ENCODE measurements around the gene HNF1A. TPM values are rescaled to one million over a fixed set of nuclear protein-coding genes. Genes with fewer than 3 reads are reported as not detected.
"Not testable (repeated sequence)": the region's sequence is repeated elsewhere in the genome, so short reads cannot be mapped to it uniquely, and the experiment has no call there.

Gene HNF1A
- total RNA-seq, 3 donors from 2014 or later, result 6.5 to 22.6 (median 14.4) TPM

GRCh38 chr12:120940799-120941198, 37.5 kb upstream of the HNF1A start:
- H3K4me1 ChIP-seq (ENCODE audit: low read depth), result no peaks in the 10 kb centered on the region
- no peaks in the 10 kb centered on the region for H3K36me3 ChIP-seq (ENCODE audit: low read depth)
- no peak overlapping the region for H3K4me3 ChIP-seq
- intact Hi-C loops (cut with DNase I, micrococcal nuclease), result no loop called here
- TF ChIP-seq CTCF (IDR thresholded peaks at IDR 0.05), result no peak
- ATAC-seq, result no peak
- no peak for DNase-seq
- no peaks in the 10 kb centered on the region for H3K9me3 ChIP-seq

GRCh38 chr12:120941412-120941811, 36.9 kb upstream of the HNF1A start:
- no peaks in the 10 kb centered on the region for H3K9me3 ChIP-seq
- H3K4me3 ChIP-seq, result no peak overlapping the region
- ATAC-seq (no peak), DNase-seq (no peak)
- intact Hi-C loops (cut with DNase I, micrococcal nuclease), result no loop called here
- no peak for TF ChIP-seq CTCF (IDR thresholded peaks at IDR 0.05)
- no peaks in the 10 kb centered on the region for H3K4me1 ChIP-seq (ENCODE audit: low read depth)
- no peaks in the 10 kb centered on the region for H3K36me3 ChIP-seq (ENCODE audit: low read depth)

GRCh38 chr12:120941846-120942405, 36.4 kb upstream of the HNF1A start:
- no peak for ATAC-seq
- Histone ChIP-seq H3K4me1 (ENCODE audit: low read depth) (no peaks in the 10 kb centered on the region), H3K9me3 (no peaks in the 10 kb centered on the region), H3K4me3 (no peak overlapping the region), H3K36me3 (ENCODE audit: low read depth) (no peaks in the 10 kb centered on the region)
- TF ChIP-seq CTCF (IDR thresholded peaks at IDR 0.05), result no peak
- intact Hi-C loops (cut with DNase I, micrococcal nuclease), result no loop called here
- DNase-seq, result no peak

- Histone ChIP-seq H3K9me3 (no peaks in the 10 kb centered on the region), H3K4me3 (no peak overlapping the region), H3K36me3 (ENCODE audit: low read depth) (no peaks in the 10 kb centered on the region), H3K4me1 (ENCODE audit: low read depth) (no peaks in the 10 kb centered on the region)
- TF ChIP-seq CTCF (IDR thresholded peaks at IDR 0.05), result no peak
- intact Hi-C loops (cut with DNase I, micrococcal nuclease), result no loop called here
- no peak for DNase-seq
- ATAC-seq, result no peak
These were observed 34.9 kb upstream of the HNF1A start for GRCh38 chr12:120943482-120943881.

GRCh38 chr12:120944645-120945217, 33.6 kb upstream of the HNF1A start:
- Histone ChIP-seq H3K9me3 (no peaks in the 10 kb centered on the region), H3K36me3 (ENCODE audit: low read depth) (no peaks in the 10 kb centered on the region), H3K4me1 (ENCODE audit: low read depth) (no peaks in the 10 kb centered on the region), H3K4me3 (no peak overlapping the region)
- peak; percentile 70 for TF ChIP-seq CTCF (IDR thresholded peaks at IDR 0.05)
- intact Hi-C loops (cut with DNase I, micrococcal nuclease), result no loop called here
- ATAC-seq (peak; percentile 73), DNase-seq (peak in 2 of 3 donors; percentile 76 to 87)

DNA sequence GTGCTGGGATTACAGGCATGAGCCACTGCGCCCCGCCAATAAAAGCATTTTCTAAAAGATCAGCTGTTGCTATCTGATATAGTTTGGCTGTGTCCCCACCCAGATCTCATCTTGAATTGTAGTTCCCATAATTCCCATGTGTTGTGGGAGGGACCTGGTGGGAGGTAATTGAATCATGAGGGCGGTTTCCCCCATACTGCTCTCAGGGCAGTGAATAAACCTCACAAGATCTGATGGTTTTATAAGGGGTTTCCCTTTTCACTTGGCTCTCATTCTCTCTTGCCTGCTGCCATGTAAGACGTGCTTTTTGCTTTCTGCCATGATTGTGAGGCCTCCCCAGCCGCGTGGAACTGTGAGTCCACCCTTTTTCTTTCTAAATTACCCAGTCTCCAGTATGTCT, 32.8 kb upstream of the HNF1A start:
- H3K9me3 ChIP-seq; DNase-seq; H3K36me3 ChIP-seq (ENCODE audit: low read depth); H3K4me1 ChIP-seq (ENCODE audit: low read depth); intact Hi-C loops (cut with DNase I, micrococcal nuclease); H3K4me3 ChIP-seq; ATAC-seq: not testable (repeated sequence)

DNA sequence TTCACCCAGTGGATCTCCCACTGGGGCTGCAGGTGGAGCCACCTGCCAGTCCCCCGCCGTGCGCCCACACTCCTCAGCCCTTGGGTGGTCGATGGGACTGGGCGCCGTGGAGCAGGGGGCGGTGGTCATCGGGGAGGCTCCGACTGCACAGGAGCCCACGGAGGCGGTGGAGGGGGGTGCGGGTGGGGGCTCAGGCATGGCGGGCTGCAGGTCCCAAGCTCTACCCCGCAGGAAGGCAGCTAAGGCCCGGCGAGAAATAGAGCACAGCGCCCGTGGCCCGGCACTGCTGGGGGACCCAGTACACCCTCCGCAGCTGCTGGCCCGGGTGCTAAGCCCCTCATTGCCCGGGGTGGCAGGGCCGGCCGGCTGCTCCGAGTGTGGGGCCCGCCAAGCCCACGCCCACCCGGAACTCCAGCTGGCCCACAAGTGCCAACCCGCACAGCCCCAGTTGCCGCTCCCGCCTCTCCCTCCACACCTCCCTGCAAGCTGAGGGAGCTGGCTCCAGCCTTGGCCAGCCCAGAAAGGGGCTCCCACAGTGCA, 28.0 kb upstream of the HNF1A start:
- H3K4me1 ChIP-seq (ENCODE audit: low read depth); intact Hi-C loops (cut with DNase I, micrococcal nuclease); H3K9me3 ChIP-seq; H3K36me3 ChIP-seq (ENCODE audit: low read depth); H3K4me3 ChIP-seq; DNase-seq; ATAC-seq: not testable (repeated sequence)

All from mucosa of descending colon (tissue), 3 donors.